ENCODE measurements around the gene TEX2. TPM values are rescaled to one million over a fixed set of nuclear protein-coding genes. Genes with fewer than 3 reads are reported as not detected.

TEX2 gene
- total and polyA plus RNA-seq, 2 experiments from 2014 or later = 7.5 to 17.7 TPM

- peaks cover 12% of the 10 kb centered on the region for H3K4me1 Mint-ChIP-seq
- no peaks in the 10 kb centered on the region for H3K79me2 ChIP-seq (replicated peaks; ENCODE audit: insufficient read depth)
- no peaks in the 10 kb centered on the region for H3K36me3 ChIP-seq (ENCODE audit: insufficient read depth)
- H3K27ac Mint-ChIP-seq = no peak overlapping the region
- H3K9me3 Mint-ChIP-seq = no peaks in the 10 kb centered on the region
- no peak overlapping the region for H3K4me2 ChIP-seq
- no peaks in the 10 kb centered on the region for H3K27me3 ChIP-seq (ENCODE audit: insufficient read depth)
- DNase-seq (ENCODE audit: low spot score) (no peak), ATAC-seq (no peak)
- no peak overlapping the region for H3K4me3 Mint-ChIP-seq
- H2AFZ ChIP-seq = no peak overlapping the region
- TF ChIP-seq NANOG (IDR thresholded peaks at IDR 0.05; ENCODE audit: borderline replicate concordance) (no peak), EZH2phosphoT487 (IDR thresholded peaks at IDR 0.05; ENCODE audit: unreplicated experiment) (no peak), CTCF (conservative IDR thresholded peaks at IDR 0.05; ENCODE audit: low read depth in 2 of 2) (no peak), REST (IDR thresholded peaks at IDR 0.05; ENCODE audit: unreplicated experiment) (no peak), ZNF331 (CRISPR knock-in tag; IDR thresholded peaks at IDR 0.05; ENCODE audit: low read depth) (no peak), EZH2 (IDR thresholded peaks at IDR 0.05; ENCODE audit: low read depth, unreplicated experiment) (no peak), STAT1 (IDR thresholded peaks at IDR 0.05; ENCODE audit: unreplicated experiment) (no peak), ZNF462 (CRISPR knock-in tag; IDR thresholded peaks at IDR 0.05) (no peak)
- H3K4me3 ChIP-seq = no peak overlapping the region
- H3K4me1 ChIP-seq (ENCODE audit: insufficient read depth) = peaks cover 9% of the 10 kb centered on the region
- H3F3A ChIP-seq (replicated peaks; ENCODE audit: low read depth) = no peaks in the 10 kb centered on the region
- H3K27ac ChIP-seq (ENCODE audit: low read depth) = no peak overlapping the region
- no peaks in the 10 kb centered on the region for H3K27me3 Mint-ChIP-seq (ENCODE audit: insufficient read depth, low read depth, poor library complexity)
- H3K9me2 ChIP-seq (ENCODE audit: insufficient read depth) = no peaks in the 10 kb centered on the region
- no peaks in the 10 kb centered on the region for H3K36me3 Mint-ChIP-seq (ENCODE audit: low read depth)
- no peaks in the 10 kb centered on the region for H4K20me1 ChIP-seq (replicated peaks; ENCODE audit: insufficient read depth)
Measured at GRCh38 chr17:64193561-64193960, 69.5 kb downstream of the TEX2 start.
